ENCODE results near the gene PRKRIP1. TPM values are rescaled to one million over a fixed set of nuclear protein-coding genes. Genes with fewer than 3 reads are reported as not detected.
A peak's percentile ranks its signal among the peaks of the same experiment; 100 is the strongest.
"Not testable (repeated sequence)": the region's sequence is repeated elsewhere in the genome, so short reads cannot be mapped to it uniquely, and the experiment has no call there.

Gene PRKRIP1
- polyA plus RNA-seq, 3 donors from 2014 or later = 13.2 to 20.2 (median 17.2) TPM

- H3K4me3 Mint-ChIP-seq = no peak overlapping the region
- H3K36me3 Mint-ChIP-seq = no peaks in the 10 kb centered on the region
- peak; percentile 58 to 64 (median 62) for DNase-seq
- H3K27ac Mint-ChIP-seq = no peak overlapping the region
- H3K4me1 Mint-ChIP-seq = peaks cover 5 to 6% of the 10 kb centered on the region in 2 donors
- H3K9me3 Mint-ChIP-seq = no peaks in the 10 kb centered on the region
- peaks cover 2 to 3% (median 3%) of the 10 kb centered on the region in 3 donors for H3K27me3 Mint-ChIP-seq (ENCODE audit: low read depth in 3 of 3)
Measured at GRCh38 chr7:102390697-102391484, 5.3 kb upstream of the PRKRIP1 start.

GRCh38 chr7:102392330-102392729 is 3.8 kb upstream of the PRKRIP1 start:
- no peak overlapping the region for H3K4me3 Mint-ChIP-seq
- peaks cover 18% of the 10 kb centered on the region in 2 donors for H3K4me1 Mint-ChIP-seq
- no peak overlapping the region for H3K27ac Mint-ChIP-seq
- no peaks in the 10 kb centered on the region for H3K36me3 Mint-ChIP-seq
- peaks cover 8 to 9% (median 8%) of the 10 kb centered on the region in 3 donors for H3K27me3 Mint-ChIP-seq (ENCODE audit: low read depth in 3 of 3)
- no peaks in the 10 kb centered on the region for H3K9me3 Mint-ChIP-seq
- DNase-seq = no peak

- no peak for DNase-seq
- Mint-ChIP-seq H3K27me3 (ENCODE audit: low read depth in 3 of 3) (peaks cover 8 to 9% (median 8%) of the 10 kb centered on the region in 3 donors), H3K27ac (peak overlapping the region in 2 of 6 donors; percentile 40 to 49), H3K4me1 (peaks cover 23% of the 10 kb centered on the region in 2 donors), H3K4me3 (peak overlapping the region in 1 of 5 donors; percentile 38), H3K36me3 (no peaks in the 10 kb centered on the region), H3K9me3 (no peaks in the 10 kb centered on the region)
Measured at GRCh38 chr7:102393467-102393866, 2.7 kb upstream of the PRKRIP1 start.

GRCh38 chr7:102395592-102395872 is 631 bp upstream of the PRKRIP1 start:
- Mint-ChIP-seq H3K9me3 (no peaks in the 10 kb centered on the region), H3K4me3 (peak overlapping the region; percentile 86 to 99 (median 92)), H3K27ac (peak overlapping the region; percentile 81 to 94 (median 92)), H3K36me3 (peaks cover 4 to 12% (median 4%) of the 10 kb centered on the region in 3 donors), H3K4me1 (peaks cover 23% of the 10 kb centered on the region in 2 donors), H3K27me3 (ENCODE audit: low read depth in 3 of 3) (peaks cover 8 to 12% (median 8%) of the 10 kb centered on the region in 3 donors)
- DNase-seq = no peak

GRCh38 chr7:102396710-102397019 is 502 bp downstream of the PRKRIP1 start:
- Mint-ChIP-seq H3K27me3 (ENCODE audit: low read depth in 3 of 3) (peaks cover 8 to 12% (median 8%) of the 10 kb centered on the region in 3 donors), H3K4me3 (peak overlapping the region; percentile 86 to 99 (median 92)), H3K27ac (peak overlapping the region; percentile 81 to 94 (median 92)), H3K36me3 (peaks cover 8 to 19% (median 10%) of the 10 kb centered on the region in 3 donors), H3K4me1 (peaks cover 23% of the 10 kb centered on the region in 2 donors), H3K9me3 (no peaks in the 10 kb centered on the region)
- DNase-seq = no peak

GRCh38 chr7:102398543-102398942 is 2.4 kb downstream of the PRKRIP1 start:
- H3K27ac Mint-ChIP-seq = no peak overlapping the region
- no peak for DNase-seq
- H3K27me3 Mint-ChIP-seq (ENCODE audit: low read depth in 3 of 3) = peaks cover 7 to 12% (median 8%) of the 10 kb centered on the region in 3 donors
- no peaks in the 10 kb centered on the region for H3K9me3 Mint-ChIP-seq
- peaks cover 8 to 34% (median 13%) of the 10 kb centered on the region in 3 donors for H3K36me3 Mint-ChIP-seq
- peaks cover 23 to 26% of the 10 kb centered on the region in 2 donors for H3K4me1 Mint-ChIP-seq
- H3K4me3 Mint-ChIP-seq = peak overlapping the region in 2 of 5 donors; percentile 41 to 90

- no peaks in the 10 kb centered on the region for H3K9me3 Mint-ChIP-seq
- H3K4me1 Mint-ChIP-seq = peaks cover 31 to 43% of the 10 kb centered on the region in 2 donors
- peaks cover 7 to 14% (median 8%) of the 10 kb centered on the region in 3 donors for H3K27me3 Mint-ChIP-seq (ENCODE audit: low read depth in 3 of 3)
- H3K36me3 Mint-ChIP-seq = peaks cover 8 to 39% (median 13%) of the 10 kb centered on the region in 3 donors
- peak overlapping the region in 2 of 6 donors; percentile 67 to 73 for H3K27ac Mint-ChIP-seq
- no peak overlapping the region for H3K4me3 Mint-ChIP-seq
- no peak for DNase-seq
Measured at GRCh38 chr7:102400360-102400759, 4.2 kb downstream of the PRKRIP1 start.

- Mint-ChIP-seq H3K27ac (peak overlapping the region in 4 of 6 donors; percentile 11 to 34 (median 22)), H3K4me3 (no peak overlapping the region), H3K36me3 (peaks cover 11 to 61% (median 22%) of the 10 kb centered on the region in 3 donors), H3K27me3 (ENCODE audit: low read depth in 3 of 3) (peaks cover 0 to 7% (median 0%) of the 10 kb centered on the region in 3 donors), H3K4me1 (peaks cover 12 to 28% of the 10 kb centered on the region in 2 donors), H3K9me3 (no peaks in the 10 kb centered on the region)
- no peak for DNase-seq
Measured at GRCh38 chr7:102403563-102403962, 7.4 kb downstream of the PRKRIP1 start.

- H3K4me1 Mint-ChIP-seq = peaks cover 12 to 33% of the 10 kb centered on the region in 2 donors
- H3K27ac Mint-ChIP-seq = peak overlapping the region in 5 of 6 donors; percentile 9 to 78 (median 67)
- H3K4me3 Mint-ChIP-seq = peak overlapping the region in 2 of 5 donors; percentile 22 to 56
- DNase-seq = peak; percentile 70 to 76 (median 71)
- no peaks in the 10 kb centered on the region for H3K9me3 Mint-ChIP-seq
- peaks cover 0 to 7% (median 0%) of the 10 kb centered on the region in 3 donors for H3K27me3 Mint-ChIP-seq (ENCODE audit: low read depth in 3 of 3)
- H3K36me3 Mint-ChIP-seq = peaks cover 14 to 64% (median 25%) of the 10 kb centered on the region in 3 donors
Measured at GRCh38 chr7:102404005-102404861, 8.1 kb downstream of the PRKRIP1 start.

GRCh38 chr7:102404862-102405188 is 8.7 kb downstream of the PRKRIP1 start:
- Mint-ChIP-seq H3K36me3 (peaks cover 19 to 63% (median 29%) of the 10 kb centered on the region in 3 donors), H3K4me1 (peaks cover 12 to 37% of the 10 kb centered on the region in 2 donors), H3K27ac (peak overlapping the region in 2 of 6 donors; percentile 51 to 67)
- H3K27me3 Mint-ChIP-seq (ENCODE audit: low read depth in 3 of 3); H3K4me3 Mint-ChIP-seq; H3K9me3 Mint-ChIP-seq; DNase-seq: not testable (repeated sequence)

GRCh38 chr7:102407910-102408309 is 11.7 kb downstream of the PRKRIP1 start:
- DNase-seq = no peak
- Mint-ChIP-seq H3K27ac (peak overlapping the region; percentile 35 to 80 (median 74)), H3K9me3 (no peaks in the 10 kb centered on the region), H3K36me3 (peaks cover 21 to 56% (median 23%) of the 10 kb centered on the region in 3 donors), H3K27me3 (ENCODE audit: low read depth in 3 of 3) (peaks cover 0 to 3% (median 0%) of the 10 kb centered on the region in 3 donors), H3K4me1 (peaks cover 16 to 43% of the 10 kb centered on the region in 2 donors), H3K4me3 (no peak overlapping the region)

- Mint-ChIP-seq H3K36me3 (peaks cover 21 to 51% (median 23%) of the 10 kb centered on the region in 3 donors), H3K4me1 (peaks cover 20 to 45% of the 10 kb centered on the region in 2 donors), H3K4me3 (peak overlapping the region in 1 of 5 donors; percentile 2), H3K27ac (peak overlapping the region; percentile 35 to 76 (median 72))
- not testable (repeated sequence) for DNase-seq; H3K27me3 Mint-ChIP-seq (ENCODE audit: low read depth in 3 of 3); H3K9me3 Mint-ChIP-seq
Measured at GRCh38 chr7:102408530-102408929, 12.4 kb downstream of the PRKRIP1 start.

GRCh38 chr7:102409340-102409739 is 13.2 kb downstream of the PRKRIP1 start:
- peak overlapping the region; percentile 60 to 88 (median 76) for H3K27ac Mint-ChIP-seq
- H3K27me3 Mint-ChIP-seq (ENCODE audit: low read depth in 3 of 3) = peaks cover 0 to 2% (median 0%) of the 10 kb centered on the region in 3 donors
- peaks cover 21 to 49% (median 23%) of the 10 kb centered on the region in 3 donors for H3K36me3 Mint-ChIP-seq
- H3K4me1 Mint-ChIP-seq = peaks cover 23 to 45% of the 10 kb centered on the region in 2 donors
- DNase-seq = no peak
- no peaks in the 10 kb centered on the region for H3K9me3 Mint-ChIP-seq
- H3K4me3 Mint-ChIP-seq = peak overlapping the region in 3 of 5 donors; percentile 25 to 63 (median 61)
